KMS-11 (cell line): ENCODE data around the gene NKX1-1.

Experiments used
- H2AFZ ChIP-seq: fragments of 200-600 bp; sonication (generic); 2 replicates; pipeline ENCODE4 v1.6.1; 2016; ENCODE audit warnings: antibody characterized with exemption, mixed run types, low read depth
- H3K27ac ChIP-seq: fragments of 200-600 bp; sonication (generic); 2 replicates; pipeline ENCODE4 v1.6.1; 2016; ENCODE audit warnings: mild to moderate bottlenecking, mixed run types
- H3K27me3 ChIP-seq: fragments of 200-600 bp; sonication (generic); 2 replicates; pipeline ENCODE4 v1.6.1; 2017; ENCODE audit warnings: mild to moderate bottlenecking, low read depth, mixed run types, moderate library complexity; ENCODE audit not compliant: insufficient read depth
- H3K36me3 ChIP-seq: fragments of 200-600 bp; sonication (generic); 2 replicates; pipeline ENCODE4 v1.6.1; 2017; ENCODE audit warnings: mild to moderate bottlenecking, mixed run types; ENCODE audit not compliant: insufficient read depth
- H3K4me1 ChIP-seq: fragments of 200-600 bp; sonication (generic); 2 replicates; pipeline ENCODE4 v1.6.1; 2016; ENCODE audit warnings: mild to moderate bottlenecking, low read depth, mixed run types; ENCODE audit not compliant: poor library complexity, severe bottlenecking
- H3K4me2 ChIP-seq: fragments of 200-600 bp; sonication (generic); 2 replicates; pipeline ENCODE4 v1.7.0; 2016; ENCODE audit warnings: mild to moderate bottlenecking, mixed run types
- H3K4me3 ChIP-seq: fragments of 200-600 bp; sonication (generic); IDR thresholded peaks from 2 replicates; pipeline ENCODE4 v1.6.1; 2017; ENCODE audit warnings: low read depth, low read length, mixed read lengths; ENCODE audit not compliant: insufficient read depth
- H3K79me2 ChIP-seq: fragments of 200-600 bp; sonication (generic); 2 replicates; pipeline ENCODE4 v1.6.1; 2016; ENCODE audit warnings: low read depth, mixed run types; ENCODE audit not compliant: insufficient read depth
- H3K9ac ChIP-seq: fragments of 200-600 bp; sonication (generic); 2 replicates; pipeline ENCODE4 v1.6.1; 2016; ENCODE audit warnings: mild to moderate bottlenecking, mixed run types
- H4K20me1 ChIP-seq: fragments of 200-600 bp; sonication (generic); 2 replicates; pipeline ENCODE4 v1.6.1; 2016; ENCODE audit warnings: mild to moderate bottlenecking, mixed run types; ENCODE audit not compliant: insufficient read depth
- CTCF ChIP-seq: fragments of 200-600 bp; sonication (generic); conservative IDR thresholded peaks from 2 replicates; pipeline ENCODE4 v1.6.1; 2017; ENCODE audit warnings: low read depth, mild to moderate bottlenecking, antibody characterized with exemption, low read length, moderate library complexity, mixed read lengths

NKX1-1 gene

GRCh38 chr4:1364748-1365147, 41.5 kb downstream of the NKX1-1 start:
- Histone ChIP-seq H3K4me3 (no peak overlapping the region), H4K20me1 (no peaks in the 10 kb centered on the region), H3K79me2 (no peaks in the 10 kb centered on the region), H3K27ac (no peak overlapping the region), H3K27me3 (no peaks in the 10 kb centered on the region), H3K9ac (no peak overlapping the region), H3K36me3 (no peaks in the 10 kb centered on the region), H3K4me1 (no peaks in the 10 kb centered on the region), H3K4me2 (no peak overlapping the region), H2AFZ (no peak overlapping the region)
- no peak for TF ChIP-seq CTCF

DNA sequence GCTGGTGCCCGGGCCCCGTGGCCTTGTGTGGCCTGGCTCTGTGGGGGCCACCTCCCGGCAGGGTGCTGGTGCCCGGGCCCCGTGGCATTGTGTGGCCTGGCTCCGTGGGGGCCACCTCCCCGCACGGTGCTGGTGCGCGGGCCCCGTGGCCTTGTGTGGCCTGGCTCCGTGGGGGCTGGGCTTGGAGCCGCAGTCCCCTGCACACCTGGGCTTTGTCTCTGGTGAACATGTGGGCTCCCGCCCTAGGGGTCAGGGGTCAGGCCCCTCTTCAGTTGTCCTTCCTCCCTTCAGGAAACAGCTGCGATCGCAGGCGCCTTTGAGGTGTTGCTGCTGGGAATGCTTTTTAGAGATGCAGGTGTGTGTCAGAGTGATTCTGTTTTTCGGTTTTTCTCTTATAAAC, 42.0 kb downstream of the NKX1-1 start:
- no peak overlapping the region for H3K27ac ChIP-seq
- no peak overlapping the region for H3K9ac ChIP-seq
- no peaks in the 10 kb centered on the region for H3K79me2 ChIP-seq
- no peak for TF ChIP-seq CTCF
- no peak overlapping the region for H3K4me2 ChIP-seq
- H3K27me3 ChIP-seq, result no peaks in the 10 kb centered on the region
- H2AFZ ChIP-seq, result no peak overlapping the region
- no peak overlapping the region for H3K4me3 ChIP-seq
- H3K4me1 ChIP-seq, result no peaks in the 10 kb centered on the region
- no peaks in the 10 kb centered on the region for H4K20me1 ChIP-seq
- no peaks in the 10 kb centered on the region for H3K36me3 ChIP-seq

- H4K20me1 ChIP-seq, result no peaks in the 10 kb centered on the region
- H3K4me2 ChIP-seq, result no peak overlapping the region
- H3K9ac ChIP-seq, result no peak overlapping the region
- H3K27ac ChIP-seq, result no peak overlapping the region
- no peaks in the 10 kb centered on the region for H3K36me3 ChIP-seq
- no peak overlapping the region for H3K4me3 ChIP-seq
- no peak for TF ChIP-seq CTCF
- no peaks in the 10 kb centered on the region for H3K27me3 ChIP-seq
- H2AFZ ChIP-seq, result no peak overlapping the region
- H3K4me1 ChIP-seq, result no peaks in the 10 kb centered on the region
- H3K79me2 ChIP-seq, result no peaks in the 10 kb centered on the region
Measured at GRCh38 chr4:1363513-1363912, 42.7 kb downstream of the NKX1-1 start.

GRCh38 chr4:1362521-1362920, 43.7 kb downstream of the NKX1-1 start:
- no peak overlapping the region for H3K4me2 ChIP-seq
- TF ChIP-seq CTCF, result no peak
- no peak overlapping the region for H3K9ac ChIP-seq
- no peak overlapping the region for H3K4me3 ChIP-seq
- no peaks in the 10 kb centered on the region for H3K36me3 ChIP-seq
- H3K79me2 ChIP-seq, result no peaks in the 10 kb centered on the region
- H3K27ac ChIP-seq, result no peak overlapping the region
- H3K27me3 ChIP-seq, result no peaks in the 10 kb centered on the region
- no peaks in the 10 kb centered on the region for H4K20me1 ChIP-seq
- no peak overlapping the region for H2AFZ ChIP-seq
- no peaks in the 10 kb centered on the region for H3K4me1 ChIP-seq

DNA sequence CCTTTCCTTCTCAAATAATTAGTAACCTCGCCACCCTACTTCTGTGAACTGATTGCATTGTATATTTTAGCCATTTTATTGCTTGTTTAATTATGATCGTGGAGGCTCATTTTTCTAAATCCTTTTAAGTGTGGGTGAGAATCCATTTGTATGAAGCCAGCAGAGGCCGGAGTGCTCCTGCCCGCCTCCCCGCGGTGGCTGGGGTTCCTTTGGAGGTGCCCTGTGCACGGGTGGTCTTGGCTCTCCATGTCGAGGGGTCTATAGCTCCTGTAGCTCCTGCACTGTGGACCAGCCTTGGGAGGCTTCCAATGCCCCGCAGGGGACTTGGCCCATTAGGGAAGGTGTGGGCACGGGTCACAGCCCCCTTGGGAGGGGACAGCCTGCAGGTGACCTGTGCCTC, 44.2 kb downstream of the NKX1-1 start:
- H4K20me1 ChIP-seq, result no peaks in the 10 kb centered on the region
- no peak for TF ChIP-seq CTCF

More for the DNA sequence above, 44.2 kb downstream of the NKX1-1 start:
- Histone ChIP-seq H3K4me1 (no peaks in the 10 kb centered on the region), H3K79me2 (no peaks in the 10 kb centered on the region), H2AFZ (no peak overlapping the region), H3K9ac (no peak overlapping the region), H3K4me3 (no peak overlapping the region), H3K36me3 (no peaks in the 10 kb centered on the region), H3K27me3 (no peaks in the 10 kb centered on the region), H3K4me2 (no peak overlapping the region), H3K27ac (no peak overlapping the region)
